DND-41 (cell line): ENCODE measurements around the gene ANO5.

Source experiments
- ATAC-seq: fragments of 200-7000 bp; cut with Tn5 transposase; 3 replicates; pipeline ENCODE4 v1.9.1; 2021; ENCODE audit warnings: low read depth; ENCODE audit not compliant: insufficient read depth
- DNase-seq: peaks from one replicate; pipeline ENCODE4 v3.0.0-alpha.2; 2020
- H2AFZ ChIP-seq: 2 replicates; pipeline ENCODE4 v1.6.0; 2012; ENCODE audit warnings: low read depth, low read length
- H3K27ac ChIP-seq: 2 replicates; pipeline ENCODE4 v1.5.1; 2012; ENCODE audit warnings: low read length, inconsistent platforms
- H3K27me3 ChIP-seq: fragments of 200-600 bp; sonication (generic); 2 replicates; pipeline ENCODE4 v1.6.0; 2012; ENCODE audit warnings: low read length, mild to moderate bottlenecking, inconsistent platforms; ENCODE audit not compliant: insufficient read depth, poor library complexity
- H3K36me3 ChIP-seq: 2 replicates; pipeline ENCODE4 v1.5.1; 2012; ENCODE audit warnings: low read length, inconsistent platforms; ENCODE audit not compliant: insufficient read depth
- H3K4me1 ChIP-seq: 2 replicates; pipeline ENCODE4 v1.5.1; 2012; ENCODE audit warnings: mild to moderate bottlenecking, low read length; ENCODE audit not compliant: insufficient read depth
- H3K4me2 ChIP-seq: 2 replicates; pipeline ENCODE4 v1.6.0; 2012; ENCODE audit warnings: mild to moderate bottlenecking, moderate library complexity, low read length, inconsistent platforms; ENCODE audit not compliant: insufficient read depth
- H3K4me3 ChIP-seq, 2 experiments: fragments of 200-600 bp in 1 of 2; shearing (Covaris generic) in 1 of 2; 2 replicates each; pipeline ENCODE4 v1.5.1; 2012 to 2016; ENCODE audit warnings: inconsistent platforms in 2 of 2, low read length in 2 of 2, mild to moderate bottlenecking in 2 of 2, low read depth in 1 of 2, moderate library complexity in 1 of 2
- H3K79me2 ChIP-seq: 2 replicates; pipeline ENCODE4 v1.6.0; 2012; ENCODE audit warnings: low read length, inconsistent platforms; ENCODE audit not compliant: insufficient read depth
- H3K9ac ChIP-seq: 2 replicates; pipeline ENCODE4 v1.6.0; 2012; ENCODE audit warnings: low read depth, mild to moderate bottlenecking, inconsistent platforms, low read length, moderate library complexity
- H3K9me3 ChIP-seq: 2 replicates; pipeline ENCODE4 v1.5.1; 2012; ENCODE audit warnings: low read length, moderate library complexity, mild to moderate bottlenecking, inconsistent platforms; ENCODE audit not compliant: insufficient read depth, severe bottlenecking
- H4K20me1 ChIP-seq: 2 replicates; pipeline ENCODE4 v1.6.0; 2012; ENCODE audit warnings: low read length; ENCODE audit not compliant: insufficient read depth
- EZH2 ChIP-seq: IDR thresholded peaks from 3 replicates; pipeline ENCODE4 v1.6.1; 2012; ENCODE audit warnings: borderline replicate concordance, low read depth, mild to moderate bottlenecking, moderate library complexity, low read length, inconsistent platforms; ENCODE audit not compliant: severe bottlenecking
- TF ChIP-seq, protein P1 (sequence below): IDR thresholded peaks from 2 replicates; pipeline ENCODE4 v1.5.1; 2012; ENCODE audit warnings: borderline replicate concordance, low read length, moderate library complexity, mild to moderate bottlenecking; ENCODE audit not compliant: poor library complexity, severe bottlenecking; ENCODE audit errors: extremely low read depth

ANO5 gene, protein sequence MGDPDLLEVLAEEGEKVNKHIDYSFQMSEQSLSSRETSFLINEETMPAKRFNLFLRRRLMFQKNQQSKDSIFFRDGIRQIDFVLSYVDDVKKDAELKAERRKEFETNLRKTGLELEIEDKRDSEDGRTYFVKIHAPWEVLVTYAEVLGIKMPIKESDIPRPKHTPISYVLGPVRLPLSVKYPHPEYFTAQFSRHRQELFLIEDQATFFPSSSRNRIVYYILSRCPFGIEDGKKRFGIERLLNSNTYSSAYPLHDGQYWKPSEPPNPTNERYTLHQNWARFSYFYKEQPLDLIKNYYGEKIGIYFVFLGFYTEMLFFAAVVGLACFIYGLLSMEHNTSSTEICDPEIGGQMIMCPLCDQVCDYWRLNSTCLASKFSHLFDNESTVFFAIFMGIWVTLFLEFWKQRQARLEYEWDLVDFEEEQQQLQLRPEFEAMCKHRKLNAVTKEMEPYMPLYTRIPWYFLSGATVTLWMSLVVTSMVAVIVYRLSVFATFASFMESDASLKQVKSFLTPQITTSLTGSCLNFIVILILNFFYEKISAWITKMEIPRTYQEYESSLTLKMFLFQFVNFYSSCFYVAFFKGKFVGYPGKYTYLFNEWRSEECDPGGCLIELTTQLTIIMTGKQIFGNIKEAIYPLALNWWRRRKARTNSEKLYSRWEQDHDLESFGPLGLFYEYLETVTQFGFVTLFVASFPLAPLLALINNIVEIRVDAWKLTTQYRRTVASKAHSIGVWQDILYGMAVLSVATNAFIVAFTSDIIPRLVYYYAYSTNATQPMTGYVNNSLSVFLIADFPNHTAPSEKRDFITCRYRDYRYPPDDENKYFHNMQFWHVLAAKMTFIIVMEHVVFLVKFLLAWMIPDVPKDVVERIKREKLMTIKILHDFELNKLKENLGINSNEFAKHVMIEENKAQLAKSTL

DNA sequence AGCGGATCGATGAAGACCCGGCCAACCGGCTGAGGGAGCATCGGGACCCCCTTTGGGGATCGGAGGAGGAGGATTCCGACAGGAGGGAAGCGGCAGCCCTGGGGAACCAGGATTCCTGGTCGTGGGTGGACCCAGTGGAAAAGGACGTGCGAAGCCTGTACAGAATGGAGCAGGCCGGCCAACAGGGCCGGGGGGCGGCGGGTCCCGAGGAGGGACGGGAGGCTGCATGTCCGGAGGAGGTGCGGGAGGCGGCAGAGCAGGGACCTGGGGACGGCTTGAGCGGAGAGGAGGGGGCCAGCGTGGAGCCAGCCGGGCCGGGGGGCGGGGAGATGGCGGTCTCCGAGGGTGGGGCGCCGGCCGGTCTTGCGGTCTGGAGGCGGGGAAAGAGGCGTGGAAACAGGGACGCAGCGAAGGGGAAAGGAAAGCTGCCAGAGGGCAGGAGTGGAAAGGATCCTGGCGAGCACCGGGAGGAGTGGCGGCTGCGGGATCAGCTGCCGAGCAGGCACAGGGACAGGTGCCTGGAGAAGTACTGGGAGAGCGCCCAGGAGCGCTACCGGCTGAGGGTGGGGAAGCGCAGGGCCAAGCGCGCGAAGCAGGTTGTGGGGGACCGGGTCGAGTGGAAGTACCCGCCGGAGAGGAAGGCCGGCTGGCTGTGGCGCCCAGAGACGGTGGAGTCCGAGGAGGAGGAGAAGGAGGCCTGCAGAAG lies at the start of gene ANO5:
ANO5 (plus strand) TSS at position 444 of the 706 bp plus-strand sequence. CDS start 408 bp downstream, outside the sequence.
- Histone ChIP-seq H3K4me1 (no peaks in the 10 kb centered on the region), H4K20me1 (no peaks in the 10 kb centered on the region), H3K9me3 (no peaks in the 10 kb centered on the region), H3K4me3 (no peak within 1 kb of the TSS), H3K79me2 (no peaks in the 10 kb centered on the region), H3K9ac (no peak within 1 kb of the TSS), H3K36me3 (no peaks in the 10 kb centered on the region), H3K27ac (no peak within 1 kb of the TSS), H3K27me3 (no peaks in the 10 kb centered on the region), H3K4me2 (no peak within 1 kb of the TSS), H2AFZ (no peak within 1 kb of the TSS)
- DNase-seq (no peak), ATAC-seq (no peak)
- no peak for TF ChIP-seq EZH2
- TF ChIP-seq, protein P1, sequence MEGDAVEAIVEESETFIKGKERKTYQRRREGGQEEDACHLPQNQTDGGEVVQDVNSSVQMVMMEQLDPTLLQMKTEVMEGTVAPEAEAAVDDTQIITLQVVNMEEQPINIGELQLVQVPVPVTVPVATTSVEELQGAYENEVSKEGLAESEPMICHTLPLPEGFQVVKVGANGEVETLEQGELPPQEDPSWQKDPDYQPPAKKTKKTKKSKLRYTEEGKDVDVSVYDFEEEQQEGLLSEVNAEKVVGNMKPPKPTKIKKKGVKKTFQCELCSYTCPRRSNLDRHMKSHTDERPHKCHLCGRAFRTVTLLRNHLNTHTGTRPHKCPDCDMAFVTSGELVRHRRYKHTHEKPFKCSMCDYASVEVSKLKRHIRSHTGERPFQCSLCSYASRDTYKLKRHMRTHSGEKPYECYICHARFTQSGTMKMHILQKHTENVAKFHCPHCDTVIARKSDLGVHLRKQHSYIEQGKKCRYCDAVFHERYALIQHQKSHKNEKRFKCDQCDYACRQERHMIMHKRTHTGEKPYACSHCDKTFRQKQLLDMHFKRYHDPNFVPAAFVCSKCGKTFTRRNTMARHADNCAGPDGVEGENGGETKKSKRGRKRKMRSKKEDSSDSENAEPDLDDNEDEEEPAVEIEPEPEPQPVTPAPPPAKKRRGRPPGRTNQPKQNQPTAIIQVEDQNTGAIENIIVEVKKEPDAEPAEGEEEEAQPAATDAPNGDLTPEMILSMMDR: no peak

DNA sequence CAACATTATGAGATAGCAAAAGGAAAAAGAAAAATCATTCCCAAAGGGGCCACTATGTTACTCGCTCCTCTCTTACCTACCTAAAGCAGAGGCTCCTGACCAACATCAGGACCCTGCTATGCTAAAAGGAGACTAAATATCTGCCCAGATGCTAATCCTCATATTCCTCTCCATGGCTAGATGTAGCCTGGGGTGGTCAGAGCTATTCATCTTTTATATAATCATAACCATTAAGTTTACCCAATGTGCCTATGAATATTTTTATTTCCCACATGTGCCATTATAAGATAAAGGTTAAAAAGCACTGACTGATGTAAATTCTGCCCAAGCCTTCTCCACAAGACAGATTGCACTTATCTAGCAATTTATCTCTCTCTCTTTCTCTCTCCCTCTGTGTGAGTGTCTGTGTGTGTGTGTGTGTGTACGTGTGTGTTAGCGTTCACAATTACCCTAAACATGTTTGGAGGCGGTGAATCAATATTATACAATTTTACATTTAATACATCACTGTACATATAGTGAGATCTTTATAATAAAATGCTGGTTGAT lies 41.2 kb upstream of the ANO5 start:
- Histone ChIP-seq H3K4me3 (no peak overlapping the region), H2AFZ (no peak overlapping the region), H3K27me3 (peaks cover 1% of the 10 kb centered on the region), H4K20me1 (no peaks in the 10 kb centered on the region), H3K9ac (no peak overlapping the region), H3K27ac (no peak overlapping the region), H3K36me3 (no peaks in the 10 kb centered on the region), H3K79me2 (no peaks in the 10 kb centered on the region), H3K4me1 (no peaks in the 10 kb centered on the region), H3K9me3 (no peaks in the 10 kb centered on the region), H3K4me2 (no peak overlapping the region)
- ATAC-seq: no peak
- no peak for TF ChIP-seq EZH2
- TF ChIP-seq, protein P1: no peak
- DNase-seq: no peak

DNA sequence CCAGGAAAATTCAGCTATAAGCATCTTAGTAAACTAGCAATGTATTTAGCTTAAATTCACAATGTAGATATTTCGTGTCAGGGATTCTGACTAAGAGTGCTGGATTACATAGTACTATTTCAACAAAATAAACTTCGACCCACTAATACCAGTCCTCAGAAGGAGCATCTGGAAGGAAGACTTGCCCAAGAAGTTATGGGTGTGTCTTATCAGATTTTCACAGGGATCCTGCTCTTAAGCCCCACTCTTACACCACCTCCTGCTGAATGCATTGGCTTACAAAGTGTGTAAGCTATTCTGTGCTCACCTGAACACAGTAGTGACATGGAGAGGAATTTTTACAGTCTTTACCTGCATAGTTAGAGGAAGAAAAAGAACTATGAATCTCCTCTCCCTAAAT lies 35.4 kb upstream of the ANO5 start:
- Histone ChIP-seq H3K9me3 (no peaks in the 10 kb centered on the region), H3K4me3 (no peak overlapping the region), H3K9ac (no peak overlapping the region), H3K79me2 (no peaks in the 10 kb centered on the region), H3K27me3 (peaks cover 4% of the 10 kb centered on the region), H4K20me1 (no peaks in the 10 kb centered on the region), H3K4me2 (no peak overlapping the region), H3K4me1 (no peaks in the 10 kb centered on the region), H3K27ac (no peak overlapping the region), H3K36me3 (no peaks in the 10 kb centered on the region), H2AFZ (no peak overlapping the region)
- TF ChIP-seq EZH2: no peak
- TF ChIP-seq, protein P1: no peak
- DNase-seq (no peak), ATAC-seq (no peak)
